Upper lobe of left lung (tissue), 4 donors: ENCODE results near the gene EXT2.

Experiments used
- EP300 ChIP-seq, 4 donors: sonication (generic); formaldehyde crosslinking; IDR thresholded peaks; one replicate each; pipeline ENCODE4 v1.5.1; 2017; ENCODE audit warnings: antibody characterized with exemption in 4 of 4, control low read depth in 2 of 4
- POLR2A ChIP-seq, 4 donors: fragments of 450-650 bp; IDR thresholded peaks; one replicate each; pipeline ENCODE4 v1.5.1; 2016 to 2017; ENCODE audit warnings: antibody characterized with exemption in 4 of 4, mild to moderate bottlenecking in 2 of 4
- POLR2AphosphoS5 ChIP-seq, 2 donors: sonication (generic); formaldehyde crosslinking; IDR thresholded peaks; one replicate each; pipeline ENCODE4 v1.5.1; 2017; ENCODE audit warnings: antibody characterized with exemption in 2 of 2
- TF ChIP-seq, protein P1 (sequence below), 6 experiments: fragments of 450-650 bp in 4 of 6; fragments of 200-600 bp in 2 of 6; sonication (generic) in 2 of 6; IDR thresholded peaks; one replicate each; pipeline ENCODE4 v1.5.1; 2016 to 2019; ENCODE audit warnings: antibody characterized with exemption in 6 of 6

GRCh38 chr11:44138286-44138685, 42.8 kb downstream of the EXT2 start:
- TF ChIP-seq POLR2A (IDR thresholded peaks at IDR 0.05) (no peak), EP300 (IDR thresholded peaks at IDR 0.05) (no peak), POLR2AphosphoS5 (IDR thresholded peaks at IDR 0.05) (no peak)
- TF ChIP-seq, protein P1, sequence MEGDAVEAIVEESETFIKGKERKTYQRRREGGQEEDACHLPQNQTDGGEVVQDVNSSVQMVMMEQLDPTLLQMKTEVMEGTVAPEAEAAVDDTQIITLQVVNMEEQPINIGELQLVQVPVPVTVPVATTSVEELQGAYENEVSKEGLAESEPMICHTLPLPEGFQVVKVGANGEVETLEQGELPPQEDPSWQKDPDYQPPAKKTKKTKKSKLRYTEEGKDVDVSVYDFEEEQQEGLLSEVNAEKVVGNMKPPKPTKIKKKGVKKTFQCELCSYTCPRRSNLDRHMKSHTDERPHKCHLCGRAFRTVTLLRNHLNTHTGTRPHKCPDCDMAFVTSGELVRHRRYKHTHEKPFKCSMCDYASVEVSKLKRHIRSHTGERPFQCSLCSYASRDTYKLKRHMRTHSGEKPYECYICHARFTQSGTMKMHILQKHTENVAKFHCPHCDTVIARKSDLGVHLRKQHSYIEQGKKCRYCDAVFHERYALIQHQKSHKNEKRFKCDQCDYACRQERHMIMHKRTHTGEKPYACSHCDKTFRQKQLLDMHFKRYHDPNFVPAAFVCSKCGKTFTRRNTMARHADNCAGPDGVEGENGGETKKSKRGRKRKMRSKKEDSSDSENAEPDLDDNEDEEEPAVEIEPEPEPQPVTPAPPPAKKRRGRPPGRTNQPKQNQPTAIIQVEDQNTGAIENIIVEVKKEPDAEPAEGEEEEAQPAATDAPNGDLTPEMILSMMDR (IDR thresholded peaks at IDR 0.05) = no peak
